ENCODE measurements around the gene TNNT2. TPM values are rescaled to one million over a fixed set of nuclear protein-coding genes. Genes with fewer than 3 reads are reported as not detected.

Gene TNNT2
- total and polyA plus RNA-seq, 2 of the 8 experiments (the other 6 are each of a cell fraction or from before 2014, with no cell fraction given) = 3.1 to 21.0 TPM

DNA sequence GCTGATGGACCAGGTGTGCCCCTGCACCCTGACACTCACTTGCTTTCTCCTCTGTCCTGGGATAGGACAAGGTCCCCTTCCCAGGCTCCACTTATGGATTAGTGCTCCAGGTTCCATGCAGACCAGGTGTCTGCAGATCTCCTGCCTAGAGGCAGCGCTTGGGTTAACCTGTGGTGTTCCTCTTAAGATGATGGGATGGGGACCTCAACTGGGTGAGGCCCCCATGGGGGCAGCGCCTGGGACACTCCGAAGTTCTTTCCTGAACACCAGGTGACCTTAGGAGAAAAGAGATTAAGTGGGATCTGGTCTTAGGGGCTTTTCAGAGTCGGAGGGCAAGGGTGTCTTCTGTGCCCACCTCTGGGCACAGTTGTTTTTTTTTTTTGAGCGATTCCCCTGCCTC lies 21.2 kb downstream of the TNNT2 start:
- no peak for TF ChIP-seq TCF12 (IDR thresholded peaks at IDR 0.05; ENCODE audit: low read depth, low read length)
- TF ChIP-seq GABPA (IDR thresholded peaks at IDR 0.05; ENCODE audit: borderline replicate concordance, insufficient read depth, low read length) = no peak
- TF ChIP-seq CEBPB (IDR thresholded peaks at IDR 0.05; ENCODE audit: low read depth, low read length) = no peak
- no peak for TF ChIP-seq HDAC6 (IDR thresholded peaks at IDR 0.05; ENCODE audit: low read depth, low read length)
- TF ChIP-seq KDM5A (IDR thresholded peaks at IDR 0.05; ENCODE audit: low read length) = no peak
- no peak for TF ChIP-seq CBX5 (IDR thresholded peaks at IDR 0.05; ENCODE audit: low read depth, low read length)
- no peak for TF ChIP-seq FOSL1 (IDR thresholded peaks at IDR 0.05; ENCODE audit: insufficient read depth, low read depth, low read length)
- TF ChIP-seq NRF1 (IDR thresholded peaks at IDR 0.05; ENCODE audit: low read depth, low read length) = no peak
- TF ChIP-seq CBX8 (IDR thresholded peaks at IDR 0.05; ENCODE audit: borderline replicate concordance, low read depth, low read length) = no peak
- TF ChIP-seq HDAC2 (IDR thresholded peaks at IDR 0.05; ENCODE audit: borderline replicate concordance in 1 of 2, low read depth in 2 of 2, low read length in 2 of 2) = no peak
- no peak for TF ChIP-seq JUN (IDR thresholded peaks at IDR 0.05; ENCODE audit: low read depth, low read length)
- H3K23ac ChIP-seq (ENCODE audit: insufficient read length) = no peak overlapping the region
- no peak overlapping the region for H2BK5ac ChIP-seq (ENCODE audit: low read depth, low read length)
- 92% methylated on average over 5 of the region's 5 CpGs; no CpG with 5 or more reads in 1 of the 2 experiments for WGBS, 2 experiments (ENCODE audit: extremely low coverage in 1 of 2, insufficient coverage in 1 of 2, insufficient read length in 1 of 2, insufficient replicate concordance in 2 of 2, low coverage in 1 of 2, low lambda C conversion rate in 2 of 2, missing lambda C conversion rate in 1 of 2)
- H2BK120ac ChIP-seq (replicated peaks; ENCODE audit: low read depth, low read length) = no peak overlapping the region
- no peak overlapping the region for H3K4ac ChIP-seq (replicated peaks; ENCODE audit: insufficient read length, low read depth, low read length)
- H4K5ac ChIP-seq (ENCODE audit: insufficient read length, low read depth, low read length) = no peak overlapping the region
- no peaks in the 10 kb centered on the region for H3K23me2 ChIP-seq (ENCODE audit: low read depth, low read length)
- H4K20me1 ChIP-seq (replicated peaks in 1 of 2; ENCODE audit: control insufficient read depth in 1 of 2, insufficient read depth in 2 of 2, low read length in 2 of 2) = no peaks in the 10 kb centered on the region
- no peak overlapping the region for H3K27ac ChIP-seq (ENCODE audit: low read depth, low read length)
- H3K79me1 ChIP-seq (ENCODE audit: low read depth, low read length) = no peaks in the 10 kb centered on the region
- H3K79me2 ChIP-seq (ENCODE audit: control insufficient read depth in 1 of 2, insufficient read depth in 2 of 2, low read length in 2 of 2) = no peaks in the 10 kb centered on the region
- POLR2A ChIA-PET (ENCODE audit: partially characterized antibody) = interaction anchor here (0.9 to 7.7 kb wide), 2 partner anchors 18 to 97 kb away, joined by 3 to 49 read pairs; no protein-coding TSS in a partner anchor
- H3K4me1 ChIP-seq (replicated peaks in 1 of 4; ENCODE audit: control insufficient read depth in 3 of 4, insufficient read depth in 4 of 4, low read length in 3 of 4) = peaks cover 0 to 4% (median 2%) of the 10 kb centered on the region in 4 experiments; a peak in 5 of 7 replicates
- FAIRE-seq (no peak), DNase-seq (ENCODE audit: low read depth in 1 of 2, low spot score in 2 of 2) (no peak)
- H3K14ac ChIP-seq (ENCODE audit: insufficient read length) = no peak overlapping the region
- H4K8ac ChIP-seq (ENCODE audit: extremely low read depth, insufficient read depth, low read length) = no peak overlapping the region
- no peak overlapping the region for H2BK15ac ChIP-seq (ENCODE audit: low read length)
- no peak overlapping the region for H3K4me2 ChIP-seq (ENCODE audit: insufficient read depth in 1 of 2, low read depth in 2 of 2, low read length in 2 of 2)
- H3K9ac ChIP-seq (replicated peaks in 1 of 4; ENCODE audit: extremely low read depth in 1 of 4, low read depth in 3 of 4, low read length in 3 of 4) = no peak overlapping the region
- CTCF ChIA-PET (ENCODE audit: partially characterized antibody) = interaction anchor here (0.6 to 14.7 kb wide), 9 partner anchors 9 to 104 kb away, joined by 3 to 275 read pairs (median 4); partner anchors contain the start of gene LAD1
- H4K91ac ChIP-seq (replicated peaks; ENCODE audit: insufficient read length, low read length) = no peak overlapping the region
- no peaks in the 10 kb centered on the region for H3K36me3 ChIP-seq (ENCODE audit: control insufficient read depth in 2 of 4, insufficient read depth in 4 of 4, low read length in 3 of 4)
- no peak overlapping the region for H2BK12ac ChIP-seq (ENCODE audit: low read depth, low read length)
- H2AK5ac ChIP-seq (ENCODE audit: low read depth, low read length) = no peak overlapping the region
- no peak overlapping the region for H2BK20ac ChIP-seq (ENCODE audit: low read length)
- H3K27me3 ChIP-seq (replicated peaks in 1 of 4; ENCODE audit: control insufficient read depth in 3 of 4, extremely low read depth in 1 of 4, insufficient read depth in 3 of 4, low read length in 3 of 4) = no peaks in the 10 kb centered on the region
- no peak overlapping the region for H3K4me3 ChIP-seq (ENCODE audit: extremely low read depth in 1 of 4, insufficient read depth in 2 of 4, low read depth in 3 of 4, low read length in 4 of 4)
- H3K56ac ChIP-seq (replicated peaks; ENCODE audit: insufficient read length, low read depth, low read length) = no peak overlapping the region
- no peak overlapping the region for H2AFZ ChIP-seq (ENCODE audit: low read length)
- H3K18ac ChIP-seq (ENCODE audit: extremely low read depth, low read length) = no peak overlapping the region
- no peaks in the 10 kb centered on the region for H3K9me3 ChIP-seq (ENCODE audit: insufficient read depth in 2 of 2, low read depth in 1 of 2, low read length in 1 of 2)

Measured in H1 (cell line).